Natural killer cell (primary cell): ENCODE data around the gene PLCH2. TPM values are rescaled to one million over a fixed set of nuclear protein-coding genes. Genes with fewer than 3 reads are reported as not detected.
A peak's percentile ranks its signal among the peaks of the same experiment; 100 is the strongest.

Experiments used
- ATAC-seq, 3 donors: fragments of 150-1000 bp in 2 of 3; fragments of 200-7000 bp in 1 of 3; cut with Tn5 transposase; 1 replicate in 1 of 3; 2 replicates in 2 of 3; pipeline ENCODE4 v1.10.0; 2021; ENCODE audit warnings: mild to moderate bottlenecking in 2 of 3, moderate library complexity in 2 of 3
- DNase-seq, 2 donors: peaks; one replicate each; pipeline versions ENCODE4 v3.0.0 to v3.0.0-alpha.2; 2013 to 2021; ENCODE audit warnings: mixed read lengths in 1 of 2
- H3K27ac ChIP-seq: one replicate; pipeline ENCODE4 v1.5.1; 2013; ENCODE audit warnings: mild to moderate bottlenecking, low read length
- H3K27me3 ChIP-seq: one replicate; pipeline ENCODE4 v1.6.1; 2013; ENCODE audit warnings: low read length; ENCODE audit not compliant: control insufficient read depth, insufficient read depth
- H3K36me3 ChIP-seq: one replicate; pipeline ENCODE4 v1.6.1; 2013; ENCODE audit warnings: low read length; ENCODE audit not compliant: control insufficient read depth, insufficient read depth
- H3K4me1 ChIP-seq: one replicate; pipeline ENCODE4 v1.6.1; 2013; ENCODE audit warnings: low read length; ENCODE audit not compliant: control insufficient read depth, insufficient read depth
- H3K4me3 ChIP-seq: one replicate; pipeline ENCODE4 v1.5.1; 2013; ENCODE audit warnings: low read length
- H3K9me3 ChIP-seq: one replicate; pipeline ENCODE4 v1.6.1; 2013; ENCODE audit warnings: low read length; ENCODE audit not compliant: control insufficient read depth, insufficient read depth
- H3K27ac Mint-ChIP-seq, 2 donors: one replicate each; pipeline ENCODE4 v1.8.0; 2022; ENCODE audit warnings: mild to moderate bottlenecking in 2 of 2, mixed read lengths in 2 of 2, moderate library complexity in 1 of 2
- H3K27me3 Mint-ChIP-seq, 2 donors: one replicate each; pipeline ENCODE4 v1.8.0; 2022; ENCODE audit warnings: low read depth in 2 of 2, mixed read lengths in 2 of 2
- H3K36me3 Mint-ChIP-seq: one replicate; pipeline ENCODE4 v1.8.0; 2022; ENCODE audit warnings: mixed read lengths
- H3K4me1 Mint-ChIP-seq, 2 donors: one replicate each; pipeline ENCODE4 v1.8.0; 2022; ENCODE audit warnings: mixed read lengths in 2 of 2
- H3K4me3 Mint-ChIP-seq: one replicate; pipeline ENCODE4 v1.8.0; 2022; ENCODE audit warnings: mild to moderate bottlenecking, moderate library complexity, mixed read lengths
- H3K9me3 Mint-ChIP-seq, 2 donors: one replicate each; pipeline ENCODE4 v1.8.0; 2022; ENCODE audit warnings: mixed read lengths in 2 of 2
- WGBS: methylation state at CpG from one replicate; pipeline ENCODE4 v1.1.7; 2013; ENCODE audit warnings: missing lambda C conversion rate; ENCODE audit not compliant: insufficient coverage; 5-methylcytosine and 5-hydroxymethylcytosine counted together
- intact Hi-C: fragments of 100-400 bp; cut with micrococcal nuclease; formaldehyde crosslinking; loops from one replicate; pipeline ENCODE4 v1.14.2; 2022
- total RNA-seq, 4 donors: library from RNA; stranded (reverse); fragments of 120-200 nt in 1 of 4; gene quantifications; one replicate each; pipeline versions ENCODE4 v1.2.3 to v1.2.4, GENCODE V29; 2013 to 2022
- TF ChIP-seq, protein P1 (sequence below): fragments of 200-600 bp; IDR thresholded peaks from one replicate; pipeline ENCODE4 v1.8.0; 2022; ENCODE audit warnings: antibody characterized with exemption

The PLCH2 gene
- total RNA-seq, 3 donors from 2014 or later (not counting 1 experiment from before 2014, with no cell fraction given) = 77.1 to 116 (median 106) TPM

DNA sequence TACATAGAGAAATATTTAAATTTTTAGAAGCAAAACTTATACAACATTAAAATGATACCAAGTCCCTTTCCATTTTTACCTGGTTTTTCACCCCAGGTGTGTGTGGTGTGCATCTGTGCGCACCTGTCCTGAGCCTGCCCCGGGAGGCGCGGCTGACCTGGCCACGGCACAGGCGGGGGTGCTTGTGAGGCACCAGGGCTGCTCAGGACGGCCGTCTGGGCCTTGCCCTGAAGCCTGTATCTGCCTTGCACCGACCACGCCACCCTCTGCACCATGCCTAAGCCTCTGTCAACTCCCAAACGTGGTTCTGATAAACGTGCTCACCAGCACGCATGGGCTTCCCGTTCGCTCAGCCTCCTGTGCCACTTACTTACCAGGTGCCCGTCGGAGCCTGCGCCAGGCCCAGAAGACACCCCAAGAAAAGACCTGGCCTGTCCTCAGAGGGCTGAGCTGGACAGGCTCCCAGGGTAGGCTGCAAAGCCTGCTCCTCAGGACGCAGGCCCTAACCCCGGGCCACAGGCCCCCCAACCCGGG, 29.4 kb downstream of the PLCH2 start:
- intact Hi-C loops = no loop called here
- peak overlapping the region; percentile 31 to 48 for H3K27ac Mint-ChIP-seq
- no peaks in the 10 kb centered on the region for H3K9me3 ChIP-seq

DNA sequence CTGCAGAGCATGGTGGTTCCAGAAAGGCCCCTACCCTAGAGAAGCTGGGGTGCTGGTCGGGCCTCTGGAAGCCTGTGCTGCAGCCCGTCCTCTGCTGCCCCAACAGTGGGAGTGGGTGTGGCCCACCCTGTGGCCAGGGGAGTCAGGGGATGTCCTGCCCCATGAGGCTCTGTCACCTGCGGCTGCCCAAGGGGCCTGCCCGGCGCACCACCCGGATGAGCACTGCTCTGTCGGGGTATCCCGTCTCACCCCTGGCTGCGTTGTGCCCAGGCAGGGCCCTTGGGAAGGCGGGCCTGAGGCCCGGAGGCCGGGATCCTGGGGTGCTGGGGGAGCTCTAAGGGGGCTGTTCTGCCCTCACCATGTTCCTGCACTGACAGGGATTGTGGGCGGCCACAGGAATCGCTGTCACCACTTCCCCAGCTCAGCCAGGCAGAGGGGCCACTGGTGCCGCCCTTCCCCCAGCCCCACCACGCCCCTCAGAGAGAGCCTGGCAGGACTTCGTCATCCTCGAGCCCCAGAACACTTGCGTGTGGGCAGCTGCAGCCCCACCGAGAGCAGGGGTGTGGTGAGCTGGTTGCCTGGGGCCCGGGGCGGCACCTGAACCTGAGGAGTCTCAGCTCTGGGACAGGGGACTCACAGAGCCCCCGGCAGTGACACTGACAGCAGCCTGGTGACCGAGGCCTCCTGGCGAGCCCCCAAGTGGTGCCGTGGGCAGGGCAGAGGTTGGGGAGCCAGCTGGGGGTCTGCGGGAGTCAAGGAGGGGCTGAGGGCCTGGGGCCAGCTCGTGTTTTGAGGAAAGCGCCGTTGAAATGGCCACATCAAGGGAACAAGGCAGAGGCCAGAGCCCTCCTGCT, 30.1 kb downstream of the PLCH2 start:
- Mint-ChIP-seq H3K4me3 (no peak overlapping the region), H3K36me3 (no peaks in the 10 kb centered on the region), H3K9me3 (no peaks in the 10 kb centered on the region), H3K27ac (peak overlapping the region in 1 of 2 donors; percentile 48), H3K4me1 (peaks cover 0 to 6% of the 10 kb centered on the region in 2 donors), H3K27me3 (no peaks in the 10 kb centered on the region)
- ATAC-seq (peak in 1 of 3 donors; percentile 12), DNase-seq (no peak)
- H3K27ac ChIP-seq = no peak overlapping the region
- no peaks in the 10 kb centered on the region for H3K9me3 ChIP-seq
- WGBS = 78% methylated on average over 30 of the region's 30 CpGs
- intact Hi-C loops = no loop called here
- peaks cover 12% of the 10 kb centered on the region for H3K4me1 ChIP-seq
- H3K4me3 ChIP-seq = no peak overlapping the region
- peaks cover 29% of the 10 kb centered on the region for H3K36me3 ChIP-seq
- TF ChIP-seq, protein P1, sequence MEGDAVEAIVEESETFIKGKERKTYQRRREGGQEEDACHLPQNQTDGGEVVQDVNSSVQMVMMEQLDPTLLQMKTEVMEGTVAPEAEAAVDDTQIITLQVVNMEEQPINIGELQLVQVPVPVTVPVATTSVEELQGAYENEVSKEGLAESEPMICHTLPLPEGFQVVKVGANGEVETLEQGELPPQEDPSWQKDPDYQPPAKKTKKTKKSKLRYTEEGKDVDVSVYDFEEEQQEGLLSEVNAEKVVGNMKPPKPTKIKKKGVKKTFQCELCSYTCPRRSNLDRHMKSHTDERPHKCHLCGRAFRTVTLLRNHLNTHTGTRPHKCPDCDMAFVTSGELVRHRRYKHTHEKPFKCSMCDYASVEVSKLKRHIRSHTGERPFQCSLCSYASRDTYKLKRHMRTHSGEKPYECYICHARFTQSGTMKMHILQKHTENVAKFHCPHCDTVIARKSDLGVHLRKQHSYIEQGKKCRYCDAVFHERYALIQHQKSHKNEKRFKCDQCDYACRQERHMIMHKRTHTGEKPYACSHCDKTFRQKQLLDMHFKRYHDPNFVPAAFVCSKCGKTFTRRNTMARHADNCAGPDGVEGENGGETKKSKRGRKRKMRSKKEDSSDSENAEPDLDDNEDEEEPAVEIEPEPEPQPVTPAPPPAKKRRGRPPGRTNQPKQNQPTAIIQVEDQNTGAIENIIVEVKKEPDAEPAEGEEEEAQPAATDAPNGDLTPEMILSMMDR = no peak
- no peaks in the 10 kb centered on the region for H3K27me3 ChIP-seq

More for the DNA sequence above, 29.4 kb downstream of the PLCH2 start:
- no peak overlapping the region for H3K27ac ChIP-seq
- Mint-ChIP-seq H3K4me3 (no peak overlapping the region), H3K36me3 (no peaks in the 10 kb centered on the region), H3K4me1 (peaks cover under 1 to 13% of the 10 kb centered on the region in 2 donors), H3K27me3 (no peaks in the 10 kb centered on the region), H3K9me3 (no peaks in the 10 kb centered on the region)
- ATAC-seq (peak in 1 of 3 donors; percentile 15), DNase-seq (no peak)
- peaks cover 19% of the 10 kb centered on the region for H3K4me1 ChIP-seq
- no peaks in the 10 kb centered on the region for H3K27me3 ChIP-seq
- TF ChIP-seq, protein P1 = no peak
- 87% methylated on average over 21 of the region's 21 CpGs for WGBS
- H3K4me3 ChIP-seq = no peak overlapping the region
- peaks cover 22% of the 10 kb centered on the region for H3K36me3 ChIP-seq

DNA sequence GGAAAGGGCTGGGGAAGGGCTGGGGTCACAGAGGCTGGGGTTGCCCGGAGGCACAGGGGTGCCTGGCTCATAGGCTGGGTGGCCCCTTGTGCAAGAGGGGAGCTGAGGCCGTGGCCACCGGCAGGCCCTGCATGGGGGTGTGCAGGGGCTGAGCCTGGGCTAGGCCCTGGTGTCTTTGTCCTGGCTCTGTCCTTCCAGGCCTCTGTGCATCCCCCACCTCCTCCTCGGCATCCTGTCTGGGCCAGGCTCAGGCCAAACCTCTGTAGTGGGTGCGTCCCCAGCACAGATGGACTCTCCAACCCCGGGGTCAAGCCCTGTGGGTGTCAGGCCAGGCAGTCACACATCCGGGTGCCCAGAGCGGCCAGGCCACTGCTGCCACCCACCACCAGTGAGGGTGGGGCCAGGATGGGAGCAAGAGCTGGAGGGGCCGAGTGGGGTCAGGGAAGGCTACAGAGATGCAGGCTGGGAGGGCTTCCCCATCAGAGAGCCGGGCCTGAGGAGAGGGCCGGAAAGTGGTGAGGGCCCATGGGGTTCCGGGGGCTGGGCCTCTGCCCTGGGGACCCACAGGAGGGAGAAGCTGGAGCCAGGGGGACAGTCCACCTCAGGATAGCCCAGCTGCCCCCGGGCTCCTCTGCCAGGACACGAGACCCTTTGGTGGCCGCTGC, 30.9 kb downstream of the PLCH2 start:
- Mint-ChIP-seq H3K4me3 (no peak overlapping the region), H3K4me1 (peaks cover 0 to 5% of the 10 kb centered on the region in 2 donors), H3K27ac (no peak overlapping the region), H3K27me3 (no peaks in the 10 kb centered on the region), H3K9me3 (no peaks in the 10 kb centered on the region), H3K36me3 (no peaks in the 10 kb centered on the region)
- DNase-seq = no peak
- H3K4me1 ChIP-seq = peaks cover 6% of the 10 kb centered on the region
- TF ChIP-seq, protein P1 = no peak
- ATAC-seq = no peak
- no peak overlapping the region for H3K4me3 ChIP-seq
- H3K9me3 ChIP-seq = no peaks in the 10 kb centered on the region
- no peak overlapping the region for H3K27ac ChIP-seq
- 76% methylated on average over 15 of the region's 15 CpGs for WGBS
- intact Hi-C loops = no loop called here
- peaks cover 37% of the 10 kb centered on the region for H3K36me3 ChIP-seq
- H3K27me3 ChIP-seq = no peaks in the 10 kb centered on the region
